Trophoblast cell (in vitro differentiated cells and primary cell): ENCODE measurements around the gene DLG2.

Experiments
- DNase-seq, 2 donors: peaks; one replicate each; pipeline ENCODE4 v3.0.0-alpha.2; 2016
- H2AFZ ChIP-seq: 2 replicates; pipeline ENCODE4 v1.6.1; 2013; ENCODE audit warnings: low read length, moderate library complexity, mild to moderate bottlenecking; ENCODE audit not compliant: insufficient read depth, poor library complexity
- H2AK5ac ChIP-seq: 2 replicates; pipeline ENCODE4 v1.6.1; 2013; ENCODE audit warnings: mild to moderate bottlenecking, low read length
- H2BK120ac ChIP-seq: 2 replicates; pipeline ENCODE4 v1.6.1; 2013; ENCODE audit warnings: low read length, mild to moderate bottlenecking, moderate library complexity; ENCODE audit not compliant: insufficient read depth, poor library complexity
- H2BK12ac ChIP-seq: 2 replicates; pipeline ENCODE4 v1.6.1; 2013; ENCODE audit warnings: mild to moderate bottlenecking, low read length, moderate library complexity
- H2BK5ac ChIP-seq: 2 replicates; pipeline ENCODE4 v1.6.1; 2013; ENCODE audit warnings: low read length, low read depth, moderate library complexity, mild to moderate bottlenecking; ENCODE audit not compliant: poor library complexity
- H3K14ac ChIP-seq: 2 replicates; pipeline ENCODE4 v1.6.1; 2013; ENCODE audit warnings: mild to moderate bottlenecking, low read length
- H3K18ac ChIP-seq: 2 replicates; pipeline ENCODE4 v1.6.1; 2013; ENCODE audit warnings: mild to moderate bottlenecking, low read length
- H3K23ac ChIP-seq: 2 replicates; pipeline ENCODE4 v1.6.1; 2013; ENCODE audit warnings: low read length
- H3K27ac ChIP-seq: 2 replicates; pipeline ENCODE4 v1.5.1; 2013; ENCODE audit warnings: low read depth, mild to moderate bottlenecking, inconsistent platforms, low read length, moderate library complexity
- H3K27me3 ChIP-seq: 2 replicates; pipeline ENCODE4 v1.6.1; 2013; ENCODE audit warnings: inconsistent platforms, mild to moderate bottlenecking, low read length, moderate library complexity; ENCODE audit not compliant: insufficient read depth
- H3K36me3 ChIP-seq, 2 experiments: 1 replicate in 1 of 2; 2 replicates in 1 of 2; pipeline ENCODE4 v1.6.1; 2013; ENCODE audit warnings: low read length in 2 of 2, mild to moderate bottlenecking in 2 of 2, moderate library complexity in 1 of 2; ENCODE audit not compliant: insufficient read depth in 2 of 2, control insufficient read depth in 1 of 2
- H3K4ac ChIP-seq: 2 replicates; pipeline ENCODE4 v1.6.1; 2013; ENCODE audit warnings: low read depth, mild to moderate bottlenecking, low read length, moderate library complexity
- H3K4me1 ChIP-seq, 2 experiments: 1 replicate in 1 of 2; 2 replicates in 1 of 2; pipeline ENCODE4 v1.6.1; 2013; ENCODE audit warnings: low read length in 2 of 2, mild to moderate bottlenecking in 2 of 2, moderate library complexity in 1 of 2; ENCODE audit not compliant: insufficient read depth in 2 of 2, control insufficient read depth in 1 of 2
- H3K4me2 ChIP-seq: 2 replicates; pipeline ENCODE4 v1.6.1; 2013; ENCODE audit warnings: inconsistent platforms, mild to moderate bottlenecking, low read length, moderate library complexity
- H3K4me3 ChIP-seq: 2 replicates; pipeline ENCODE4 v1.5.1; 2013; ENCODE audit warnings: mild to moderate bottlenecking, low read depth, low read length, inconsistent platforms
- H3K79me1 ChIP-seq: one replicate; pipeline ENCODE4 v1.6.1; 2013; ENCODE audit warnings: low read length
- H3K79me2 ChIP-seq: 2 replicates; pipeline ENCODE4 v1.6.1; 2013; ENCODE audit warnings: low read length, mild to moderate bottlenecking; ENCODE audit not compliant: control insufficient read depth, insufficient read depth, poor library complexity
- H3K9ac ChIP-seq: 2 replicates; pipeline ENCODE4 v1.6.1; 2013; ENCODE audit warnings: mild to moderate bottlenecking, low read length
- H3K9me3 ChIP-seq: 2 replicates; pipeline ENCODE4 v1.6.1; 2013; ENCODE audit warnings: low read depth, mild to moderate bottlenecking, control low read depth, inconsistent platforms, low read length; ENCODE audit not compliant: insufficient read depth
- H4K12ac ChIP-seq: 2 replicates; pipeline ENCODE4 v1.6.1; 2013; ENCODE audit warnings: low read depth, mild to moderate bottlenecking, low read length, moderate library complexity
- H4K8ac ChIP-seq: 2 replicates; pipeline ENCODE4 v1.6.1; 2013; ENCODE audit warnings: low read depth, mild to moderate bottlenecking, low read length, moderate library complexity
- H4K91ac ChIP-seq: one replicate; pipeline ENCODE4 v1.6.1; 2013; ENCODE audit warnings: low read depth, mild to moderate bottlenecking, low read length, moderate library complexity
- WGBS: extraction: QIAGEN DNeasy Blood & Tissue Kit; methylation state at CpG from one replicate; pipeline ENCODE4 v1.1.7; 2013; ENCODE audit warnings: missing lambda C conversion rate; ENCODE audit not compliant: insufficient read length, insufficient coverage; ENCODE audit errors: extremely low coverage; 5-methylcytosine and 5-hydroxymethylcytosine counted together

DLG2 gene

DNA sequence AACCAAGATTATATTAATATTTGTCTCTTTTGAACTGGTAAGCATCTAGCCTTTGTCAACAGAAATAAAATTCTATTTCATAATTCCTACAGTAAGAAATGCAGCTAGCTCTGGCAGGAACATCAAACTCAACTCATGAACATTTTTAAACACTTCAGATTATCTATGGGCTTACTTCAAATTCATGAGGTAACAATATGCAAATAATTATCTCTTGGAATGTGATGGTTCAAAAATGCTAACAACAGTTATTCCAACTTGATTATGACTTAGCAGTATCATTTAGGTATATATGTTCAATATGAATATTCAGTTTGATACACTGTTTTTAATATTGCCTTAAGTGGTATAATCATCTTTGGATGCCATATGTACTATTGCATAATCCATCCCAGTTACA, 1237.4 kb downstream of the DLG2 start:
- no peaks in the 10 kb centered on the region for H3K79me2 ChIP-seq
- no peak overlapping the region for H3K4me3 ChIP-seq
- no peak overlapping the region for H2BK12ac ChIP-seq
- no peaks in the 10 kb centered on the region for H3K27me3 ChIP-seq
- H3K79me1 ChIP-seq, result no peaks in the 10 kb centered on the region
- H4K8ac ChIP-seq, result no peak overlapping the region
- no peaks in the 10 kb centered on the region for H3K9me3 ChIP-seq
- H2BK120ac ChIP-seq, result no peak overlapping the region
- no peak overlapping the region for H3K4me2 ChIP-seq
- H4K12ac ChIP-seq, result no peak overlapping the region
- no peak overlapping the region for H3K18ac ChIP-seq
- DNase-seq, result no peak
- no peak overlapping the region for H2AFZ ChIP-seq
- no peak overlapping the region for H3K4ac ChIP-seq
- no peaks in the 10 kb centered on the region for H3K36me3 ChIP-seq
- no peak overlapping the region for H2BK5ac ChIP-seq
- H3K4me1 ChIP-seq, result peaks cover 0 to 2% of the 10 kb centered on the region in 2 experiments
- H3K23ac ChIP-seq, result no peak overlapping the region
- no peak overlapping the region for H4K91ac ChIP-seq
- no peak overlapping the region for H3K14ac ChIP-seq
- H3K9ac ChIP-seq, result no peak overlapping the region
- H3K27ac ChIP-seq, result no peak overlapping the region
- no peak overlapping the region for H2AK5ac ChIP-seq

DNA sequence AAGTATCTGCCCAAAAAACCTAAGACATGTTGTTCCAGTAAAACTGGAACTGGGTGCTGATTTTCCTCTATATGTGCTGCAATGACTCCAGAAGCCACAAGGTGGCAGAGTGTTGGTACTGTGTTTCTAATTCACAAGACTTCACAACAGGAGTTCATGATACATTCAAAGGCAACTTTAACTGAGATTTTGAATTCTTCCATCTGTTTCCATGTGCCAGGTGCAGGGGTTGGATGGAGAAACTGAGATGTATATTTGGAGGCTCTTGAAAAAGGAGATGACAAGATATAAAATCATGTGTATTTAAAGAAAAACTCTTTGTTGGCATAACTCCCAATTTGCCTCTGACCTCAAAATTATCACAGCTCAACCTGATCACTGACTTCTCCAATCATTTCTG, 1242.4 kb downstream of the DLG2 start:
- H3K14ac ChIP-seq, result no peak overlapping the region
- no peaks in the 10 kb centered on the region for H3K79me2 ChIP-seq

DNA sequence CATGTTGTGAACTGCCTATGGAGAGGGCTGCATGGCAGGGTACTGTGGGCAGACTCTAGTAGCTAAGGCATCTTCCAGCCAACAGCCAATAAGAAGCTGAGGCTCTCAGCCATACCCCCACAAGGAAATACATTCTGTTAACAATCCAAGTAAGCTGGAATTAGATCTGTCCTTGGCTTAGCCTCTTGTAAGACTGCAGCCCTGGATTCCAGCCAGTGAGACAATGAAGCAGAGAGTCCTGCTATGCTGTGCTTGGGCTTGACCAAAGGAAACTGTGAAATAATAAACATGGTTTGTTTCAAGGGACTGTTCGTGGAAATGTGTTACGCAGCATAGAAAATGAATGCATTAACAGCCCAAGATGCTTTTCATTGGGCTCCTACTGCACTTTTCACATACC, 1243.6 kb downstream of the DLG2 start:
- Histone ChIP-seq H3K4me1 (no peaks in the 10 kb centered on the region), H2AFZ (no peak overlapping the region), H2BK120ac (no peak overlapping the region), H4K12ac (no peak overlapping the region), H3K4ac (no peak overlapping the region), H3K4me3 (no peak overlapping the region), H3K18ac (no peak overlapping the region), H3K14ac (no peak overlapping the region), H3K36me3 (no peaks in the 10 kb centered on the region), H3K9ac (no peak overlapping the region), H3K79me1 (no peaks in the 10 kb centered on the region), H3K27ac (no peak overlapping the region), H3K27me3 (no peaks in the 10 kb centered on the region), H2AK5ac (no peak overlapping the region), H2BK12ac (no peak overlapping the region), H4K91ac (no peak overlapping the region), H3K4me2 (no peak overlapping the region), H3K9me3 (no peaks in the 10 kb centered on the region), H2BK5ac (no peak overlapping the region), H4K8ac (no peak overlapping the region), H3K23ac (no peak overlapping the region), H3K79me2 (no peaks in the 10 kb centered on the region)
- no CpG with 5 or more reads among the region's 2 CpGs for WGBS
- DNase-seq, result no peak

More for the DNA sequence above, 1242.4 kb downstream of the DLG2 start:
- Histone ChIP-seq H3K18ac (no peak overlapping the region), H3K9ac (no peak overlapping the region), H4K91ac (no peak overlapping the region), H2BK120ac (no peak overlapping the region), H2AK5ac (no peak overlapping the region), H2AFZ (no peak overlapping the region), H3K23ac (no peak overlapping the region), H3K9me3 (no peaks in the 10 kb centered on the region), H3K36me3 (no peaks in the 10 kb centered on the region), H3K4ac (no peak overlapping the region), H3K79me1 (no peaks in the 10 kb centered on the region), H2BK12ac (no peak overlapping the region), H3K27me3 (no peaks in the 10 kb centered on the region), H3K4me2 (no peak overlapping the region), H2BK5ac (no peak overlapping the region), H3K4me3 (no peak overlapping the region), H4K12ac (no peak overlapping the region), H3K4me1 (no peaks in the 10 kb centered on the region), H3K27ac (no peak overlapping the region), H4K8ac (no peak overlapping the region)
- DNase-seq, result peak; percentile 38 to 75

DNA sequence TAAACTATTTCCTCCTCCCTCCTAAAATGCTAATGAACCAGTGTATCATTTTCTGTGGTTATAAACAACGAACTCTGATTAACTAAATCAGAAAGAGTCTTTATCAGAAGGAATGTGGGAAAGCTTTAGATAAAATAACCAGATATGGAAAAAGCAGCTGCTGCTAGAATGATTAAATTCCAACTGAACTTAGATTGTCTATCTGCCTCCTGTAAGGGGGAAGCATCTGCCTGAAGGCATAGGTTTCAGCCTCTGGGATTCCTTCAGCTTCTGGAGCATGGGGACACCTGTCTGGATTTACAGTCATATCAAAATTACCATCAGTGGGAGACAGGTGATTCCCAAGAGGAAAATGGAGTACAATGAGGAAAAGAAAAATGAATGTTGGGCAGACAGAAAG, 1245.5 kb downstream of the DLG2 start:
- H3K23ac ChIP-seq, result no peak overlapping the region
- no peaks in the 10 kb centered on the region for H3K27me3 ChIP-seq
- H3K14ac ChIP-seq, result no peak overlapping the region
- no peaks in the 10 kb centered on the region for H3K4me1 ChIP-seq
- DNase-seq, result peak; percentile 40 to 58
- H3K4ac ChIP-seq, result no peak overlapping the region
- no peak overlapping the region for H3K27ac ChIP-seq
- H3K18ac ChIP-seq, result no peak overlapping the region
- no peak overlapping the region for H3K4me2 ChIP-seq
- no peak overlapping the region for H2BK120ac ChIP-seq
- H3K9ac ChIP-seq, result no peak overlapping the region
- WGBS, result no CpG with 5 or more reads among the region's 1 CpG
- H4K12ac ChIP-seq, result no peak overlapping the region
- H2BK12ac ChIP-seq, result no peak overlapping the region
- H3K4me3 ChIP-seq, result no peak overlapping the region
- no peak overlapping the region for H2AK5ac ChIP-seq
- no peaks in the 10 kb centered on the region for H3K79me1 ChIP-seq
- no peaks in the 10 kb centered on the region for H3K36me3 ChIP-seq
- no peak overlapping the region for H4K8ac ChIP-seq
- no peaks in the 10 kb centered on the region for H3K9me3 ChIP-seq
- no peaks in the 10 kb centered on the region for H3K79me2 ChIP-seq
- H4K91ac ChIP-seq, result no peak overlapping the region
- H2AFZ ChIP-seq, result no peak overlapping the region
- H2BK5ac ChIP-seq, result no peak overlapping the region
